AG09319 (cell line): ENCODE data around the gene TRAPPC11.

Experiments
- DNase-seq: peaks from one replicate; pipeline ENCODE4 v3.0.0-alpha.2; 2010; ENCODE audit warnings: low read depth; ENCODE audit errors: extremely low read depth
- CTCF ChIP-seq: IDR thresholded peaks from 2 replicates; pipeline ENCODE4 v1.5.1; 2011; ENCODE audit warnings: low read depth, mild to moderate bottlenecking, inconsistent platforms, low read length, moderate library complexity

Gene TRAPPC11

DNA sequence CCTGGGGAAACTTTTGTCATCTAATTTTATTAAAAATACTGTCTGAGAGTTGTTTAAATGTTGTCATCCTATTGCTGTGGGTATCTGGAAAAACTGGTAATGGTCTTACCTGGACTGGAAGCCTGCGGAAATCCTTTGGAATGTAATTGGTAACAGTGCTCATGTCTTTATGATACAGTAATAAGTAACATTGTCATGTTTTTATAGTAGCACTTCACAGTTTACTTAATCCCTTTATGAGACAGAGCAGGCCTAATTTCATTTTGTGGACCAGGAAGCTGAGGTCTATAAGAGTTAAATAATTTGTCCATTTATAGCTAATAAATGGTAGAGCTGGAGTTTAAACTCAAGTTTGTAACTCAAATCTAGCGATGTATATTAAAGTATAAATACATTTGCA lies 88.3 kb downstream of the TRAPPC11 start:
- DNase-seq = no peak
- no peak for TF ChIP-seq CTCF

GRCh38 chr4:183747931-183748670 lies 89.0 kb downstream of the TRAPPC11 start:
- no peak for TF ChIP-seq CTCF
- no peak for DNase-seq

DNA sequence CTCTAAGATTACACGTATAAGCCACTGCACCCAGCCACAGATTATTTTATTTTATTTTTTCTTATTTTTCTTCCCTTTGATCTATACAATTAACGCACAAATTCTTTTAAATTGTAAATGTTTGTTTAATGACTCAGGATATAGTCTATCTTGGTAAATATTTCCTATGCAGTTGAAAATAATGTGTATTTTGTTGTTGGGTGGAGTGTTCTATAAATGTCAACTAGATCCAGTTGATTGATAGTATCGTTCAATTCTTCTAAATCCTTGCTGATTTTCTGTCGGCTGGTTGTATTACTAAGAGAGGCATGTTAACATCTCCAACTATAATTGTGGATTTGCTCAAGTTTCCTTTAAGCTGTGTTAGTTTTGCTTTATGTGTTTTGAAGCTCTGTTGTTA lies 92.0 kb downstream of the TRAPPC11 start:
- DNase-seq = no peak
- no peak for TF ChIP-seq CTCF

GRCh38 chr4:183755596-183755995 lies 96.5 kb downstream of the TRAPPC11 start:
- no peak for DNase-seq
- no peak for TF ChIP-seq CTCF

- DNase-seq = no peak
- TF ChIP-seq CTCF = no peak
Observed at GRCh38 chr4:183757060-183757459, 98.0 kb downstream of the TRAPPC11 start.

- no peak for DNase-seq
- no peak for TF ChIP-seq CTCF
Observed at GRCh38 chr4:183758061-183758757, 99.1 kb downstream of the TRAPPC11 start.

- DNase-seq = no peak
- TF ChIP-seq CTCF = no peak
Observed at GRCh38 chr4:183758758-183759447, 99.8 kb downstream of the TRAPPC11 start.
